ENCODE data around the gene MINDY2.
"Not testable (repeated sequence)": the region's sequence is repeated elsewhere in the genome, so short reads cannot be mapped to it uniquely, and the experiment has no call there.

MINDY2 gene

DNA sequence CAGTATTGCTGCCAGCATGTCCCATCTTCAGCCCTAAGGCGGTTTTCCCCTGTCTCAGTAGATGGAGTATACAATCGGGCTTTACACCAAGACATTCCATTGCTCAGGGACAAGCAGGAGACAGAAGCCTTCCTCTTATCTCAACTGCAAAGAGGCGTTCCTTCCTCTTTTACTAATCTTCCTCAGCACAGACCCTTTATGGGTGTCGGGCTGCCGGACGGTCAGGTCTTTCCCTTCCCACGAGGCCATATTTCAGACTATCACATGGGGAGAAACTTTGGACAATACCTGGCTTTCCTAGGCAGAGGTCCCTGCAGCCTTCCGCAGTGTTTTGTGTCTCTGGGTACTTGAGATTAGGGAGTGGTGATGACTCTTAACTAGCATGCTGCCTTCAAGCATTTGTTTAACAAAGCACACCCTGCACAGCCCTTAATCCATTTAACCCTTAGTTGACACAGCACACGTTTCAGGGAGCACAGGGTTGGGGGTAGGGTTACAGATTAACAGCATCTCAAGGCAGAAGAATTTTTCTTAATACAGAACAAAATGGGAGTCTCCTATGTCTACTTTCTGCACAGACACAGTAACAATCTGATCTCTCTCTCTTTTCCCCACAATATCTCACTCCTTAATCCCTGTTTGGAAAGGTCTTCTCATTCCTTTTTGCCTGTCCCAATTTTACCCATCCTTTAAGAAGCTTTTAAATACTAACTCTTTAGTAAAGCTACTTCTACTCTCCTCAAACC lies 62.8 kb downstream of the MINDY2 start:
- not testable (repeated sequence) for DNase-seq (ENCODE audit: low read depth)

DNA sequence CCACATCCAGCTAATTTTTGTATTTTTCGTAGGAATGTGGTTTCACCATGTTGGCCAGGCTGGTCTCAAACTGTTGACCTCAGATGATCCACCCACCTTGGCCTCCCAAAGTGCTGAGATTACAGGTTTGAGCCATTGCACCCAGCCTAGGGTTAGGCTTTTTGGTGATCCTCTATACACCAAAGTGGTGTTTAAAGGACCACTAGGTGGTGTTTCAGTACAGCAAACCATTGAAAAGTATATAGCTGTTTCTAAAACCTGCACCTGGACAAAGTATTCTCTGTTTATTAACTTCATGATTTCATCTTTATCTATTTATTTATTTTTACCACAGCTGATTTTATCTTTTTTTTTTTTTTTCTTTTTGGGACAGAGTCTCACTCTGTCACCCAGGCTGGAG lies 68.4 kb downstream of the MINDY2 start:
- DNase-seq (ENCODE audit: low read depth): no peak

DNA sequence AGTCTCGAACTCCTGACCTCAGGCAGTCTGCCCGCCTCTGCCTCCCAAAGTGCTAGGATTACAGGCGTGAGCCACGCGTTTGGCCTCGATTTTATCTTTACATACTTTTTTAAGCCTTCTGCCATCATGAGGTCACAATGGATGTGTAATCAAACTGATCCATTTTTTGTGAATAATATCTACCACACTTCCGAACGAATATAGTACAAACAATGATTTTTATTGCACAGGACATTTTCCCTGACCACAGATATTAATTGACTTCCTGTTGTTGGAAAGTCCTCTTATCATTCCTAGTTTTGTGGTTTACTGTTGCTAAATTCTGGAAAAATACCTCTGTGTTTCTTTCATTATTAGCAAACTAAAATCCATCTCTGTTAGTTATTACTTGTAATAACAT lies 68.9 kb downstream of the MINDY2 start:
- DNase-seq (ENCODE audit: low read depth): no peak

DNA sequence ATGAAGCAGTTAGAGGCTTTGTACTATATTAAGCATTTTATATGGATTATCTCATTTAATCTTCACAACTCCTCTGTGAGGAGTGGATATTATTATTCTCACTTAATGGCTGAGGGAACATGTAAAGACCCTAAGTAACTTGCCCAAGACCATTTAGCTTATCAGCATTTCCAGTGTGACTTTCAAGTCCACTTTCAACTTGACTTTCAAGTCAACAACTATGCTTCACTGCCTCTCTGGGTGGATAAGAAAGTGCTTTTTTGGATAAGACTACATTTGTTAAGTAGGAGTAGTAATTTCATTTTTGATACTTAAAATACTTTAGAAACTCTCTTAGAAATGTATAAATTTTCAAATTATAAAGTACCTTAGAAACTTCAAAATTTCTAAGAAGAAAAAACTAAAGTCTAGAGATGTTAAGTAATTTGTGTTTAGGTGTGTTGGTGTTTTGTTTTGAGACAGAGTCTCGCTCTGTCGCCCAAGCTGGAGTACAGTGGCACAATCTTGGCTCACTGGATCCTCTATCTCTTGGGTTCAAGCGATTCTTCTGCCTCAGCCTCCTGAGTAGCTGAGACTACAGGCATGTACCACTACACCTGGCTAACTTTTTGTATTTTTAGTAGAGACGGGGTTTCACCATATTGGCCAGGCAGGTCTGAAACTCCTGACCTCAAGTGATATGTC lies 71.8 kb downstream of the MINDY2 start:
- DNase-seq (ENCODE audit: low read depth): no peak

DNA sequence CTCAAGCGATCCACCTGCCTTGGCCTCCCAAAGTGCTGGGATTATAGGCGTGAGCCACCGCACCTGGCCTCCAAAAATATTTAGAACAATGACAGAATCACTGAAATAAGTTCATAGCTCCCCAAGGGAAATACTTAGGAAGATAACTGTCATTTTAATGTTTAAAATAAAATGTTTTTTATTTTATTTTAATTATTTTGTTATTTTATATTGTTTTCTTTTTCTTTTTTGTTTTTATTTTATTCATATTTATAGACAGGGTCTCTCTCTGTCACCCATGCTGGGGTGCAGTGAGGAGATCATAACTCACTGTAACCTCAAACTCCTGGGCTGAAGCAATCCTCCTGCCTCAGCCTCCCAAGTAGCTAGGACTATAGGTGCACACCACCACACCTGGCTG lies 80.1 kb downstream of the MINDY2 start:
- not testable (repeated sequence) for DNase-seq (ENCODE audit: low read depth)

DNA sequence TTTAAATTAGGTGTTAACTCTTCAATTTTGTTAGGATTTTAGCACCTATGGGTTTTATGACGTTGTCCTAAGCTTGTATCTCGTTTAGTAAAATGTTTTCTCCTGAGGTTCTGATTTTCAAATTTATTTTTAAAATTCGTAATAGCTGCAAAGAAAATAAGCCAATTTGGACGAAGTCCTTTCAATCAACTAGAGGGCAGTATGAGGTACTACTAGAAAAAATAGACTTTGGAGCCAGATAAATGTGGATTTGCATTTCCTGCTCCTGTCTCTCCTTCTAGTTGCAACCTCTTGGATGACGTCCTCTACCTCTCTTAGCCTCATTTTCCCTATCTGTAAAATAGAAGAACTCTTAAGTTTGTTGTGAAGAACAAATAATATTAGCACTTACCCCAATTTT lies 81.2 kb downstream of the MINDY2 start:
- no peak for DNase-seq (ENCODE audit: low read depth)

DNA sequence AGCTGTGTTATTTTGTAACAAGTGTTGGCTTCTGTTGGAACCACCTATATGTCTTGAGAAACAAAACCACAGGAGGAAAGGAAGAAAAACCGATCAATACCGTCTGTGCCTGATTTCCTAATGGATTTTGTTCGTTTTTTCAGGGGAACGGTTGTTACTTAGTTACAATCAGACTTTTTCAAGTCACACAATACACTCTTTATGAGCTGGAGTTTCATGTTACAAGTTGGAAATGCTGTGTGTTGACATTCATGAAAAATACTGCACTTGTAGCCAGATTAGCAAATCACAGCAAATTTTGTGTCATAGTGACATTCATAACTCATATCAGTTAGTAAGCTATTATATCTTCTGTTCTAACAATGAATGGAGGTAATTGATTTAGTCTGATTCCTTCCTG lies 83.5 kb downstream of the MINDY2 start:
- DNase-seq (ENCODE audit: low read depth): no peak

DNA sequence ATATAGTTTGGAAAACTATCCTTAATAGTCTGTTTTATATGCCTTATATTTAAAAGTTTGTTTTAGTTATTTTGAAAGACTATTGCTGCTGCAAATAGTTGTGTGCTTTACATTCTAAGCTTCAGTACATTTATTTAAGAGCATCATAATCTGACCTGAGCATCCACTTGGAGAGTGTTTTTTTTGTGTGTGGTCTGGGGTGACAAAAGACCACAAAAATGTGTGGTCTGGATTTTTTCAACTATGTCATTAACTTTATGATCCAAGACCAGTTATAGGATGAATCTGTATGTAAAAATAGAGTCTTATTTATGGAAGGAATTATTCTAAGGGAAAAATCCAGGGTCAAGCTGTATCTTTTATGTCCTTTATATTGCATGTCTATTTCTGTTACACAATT lies 85.0 kb downstream of the MINDY2 start:
- no peak for DNase-seq (ENCODE audit: low read depth)

DNA sequence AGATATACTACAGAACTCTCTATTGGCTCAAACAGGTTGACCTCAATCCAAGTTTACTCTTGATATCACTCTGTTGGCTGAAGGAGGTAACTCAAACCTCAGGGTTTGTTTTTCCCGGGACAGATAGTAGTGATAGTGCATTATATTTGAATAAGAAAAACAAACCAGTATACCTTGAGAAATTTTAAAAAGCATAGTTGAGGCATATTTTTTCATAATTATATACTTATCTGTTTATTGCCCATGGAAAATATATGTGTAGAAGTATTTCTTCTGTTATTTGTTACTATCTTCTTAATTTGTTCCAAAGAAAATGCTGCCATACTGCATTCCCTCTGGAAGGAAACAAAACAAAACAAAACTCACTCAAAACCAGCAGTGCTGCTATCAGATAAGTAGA lies 85.5 kb downstream of the MINDY2 start:
- DNase-seq (ENCODE audit: low read depth): not testable (repeated sequence)

DNA sequence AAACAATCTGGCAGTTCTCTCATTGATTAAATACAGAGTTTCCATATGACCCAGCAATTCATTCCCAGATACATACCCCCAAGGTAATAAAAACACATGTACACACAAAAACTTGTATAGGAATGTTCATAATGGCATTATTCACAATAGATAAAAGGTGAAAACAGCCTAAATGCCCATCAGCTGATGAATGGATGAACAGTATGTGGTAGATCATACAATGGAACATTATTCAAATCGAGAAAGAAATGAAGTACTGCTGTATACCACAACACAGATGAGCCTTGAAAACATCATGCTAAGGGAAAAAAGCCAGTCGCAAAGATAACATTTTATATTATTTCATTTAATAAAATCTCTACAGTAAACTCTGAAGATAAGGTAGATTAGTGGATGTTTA lies 91.2 kb downstream of the MINDY2 start:
- no peak for DNase-seq (ENCODE audit: low read depth)

DNA sequence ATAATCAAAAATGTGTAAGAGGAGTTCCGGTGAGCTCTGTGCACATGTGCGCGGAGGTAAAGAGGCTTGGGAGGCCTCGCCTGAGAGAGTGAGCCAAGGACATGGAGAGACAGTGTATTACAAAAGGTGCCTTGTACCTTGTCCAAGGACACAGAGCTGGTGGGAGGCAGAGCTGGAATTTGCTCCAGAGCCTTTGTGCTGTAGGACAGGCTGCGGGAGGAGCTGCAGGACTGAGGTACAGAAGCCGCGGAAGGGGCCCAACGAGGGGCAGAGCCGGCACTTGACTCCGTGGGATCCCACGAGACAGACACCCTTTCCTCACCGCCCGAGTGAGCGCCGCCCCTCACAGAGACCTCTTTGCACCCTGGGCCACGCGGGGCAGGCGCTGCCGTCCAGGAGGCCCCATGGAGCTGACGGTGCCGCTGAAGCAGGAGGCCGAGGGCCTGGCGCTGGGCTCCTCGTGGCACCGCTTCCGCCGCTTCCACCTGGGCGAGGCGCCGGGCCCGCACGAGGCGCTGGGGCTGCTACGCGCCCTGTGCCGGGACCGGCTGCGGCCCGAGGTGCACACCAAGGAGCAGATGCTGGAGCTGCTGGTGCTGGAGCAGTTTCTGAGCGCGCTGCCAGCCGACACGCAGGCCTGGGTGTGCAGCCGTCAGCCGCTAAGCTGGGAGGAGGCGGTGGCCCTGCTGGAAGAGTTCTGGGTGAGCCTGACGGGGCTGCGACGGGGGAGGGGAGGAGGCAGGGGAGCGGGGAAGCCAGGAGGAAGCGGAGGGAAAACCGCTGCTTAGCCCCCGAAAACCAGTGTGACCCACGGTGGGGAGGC lies 93.7 kb downstream of the MINDY2 start:
- no peak for DNase-seq (ENCODE audit: low read depth)

DNA sequence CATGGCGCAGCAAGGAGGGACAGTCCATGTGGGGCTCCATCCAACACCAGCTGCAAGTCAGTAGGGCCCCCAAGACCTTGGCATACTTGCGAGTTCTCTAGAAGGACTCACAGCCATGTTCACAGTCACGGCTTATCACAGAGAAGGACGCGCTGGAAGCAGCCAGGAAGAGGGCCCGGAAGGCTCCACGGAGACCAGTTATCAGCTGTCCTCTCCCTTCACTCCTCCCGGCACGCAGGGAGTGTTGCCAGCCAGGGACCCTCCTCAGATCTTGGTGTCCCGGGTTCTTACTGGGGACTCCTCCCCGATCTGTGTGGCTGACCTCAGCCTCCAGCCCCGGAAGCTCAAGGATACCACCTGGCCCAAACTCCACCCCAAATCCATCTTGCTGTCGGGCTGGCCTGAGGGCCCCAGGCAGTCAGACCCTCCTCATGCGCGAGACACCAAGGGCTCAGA lies 94.4 kb downstream of the MINDY2 start:
- DNase-seq (ENCODE audit: low read depth): no peak

DNA sequence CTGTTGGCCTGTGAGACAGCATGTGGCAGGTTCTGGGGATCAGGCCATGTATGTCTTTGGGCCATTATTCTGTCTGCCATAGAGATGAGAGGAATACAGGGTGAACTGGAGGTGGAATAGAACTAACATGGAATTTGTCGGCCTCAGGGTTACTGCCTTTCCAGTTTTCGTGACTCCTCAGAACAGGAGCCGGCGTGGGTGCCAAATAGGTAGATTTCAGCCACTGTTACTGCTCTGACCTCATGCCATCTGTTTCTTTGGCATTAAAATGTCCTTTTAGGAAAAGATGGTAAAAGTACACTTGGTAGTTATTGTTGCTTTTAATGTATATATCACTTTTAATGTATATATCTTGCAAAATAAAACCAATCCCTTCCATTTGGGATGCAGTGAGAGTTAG lies 96.8 kb downstream of the MINDY2 start:
- no peak for DNase-seq (ENCODE audit: low read depth)

DNA sequence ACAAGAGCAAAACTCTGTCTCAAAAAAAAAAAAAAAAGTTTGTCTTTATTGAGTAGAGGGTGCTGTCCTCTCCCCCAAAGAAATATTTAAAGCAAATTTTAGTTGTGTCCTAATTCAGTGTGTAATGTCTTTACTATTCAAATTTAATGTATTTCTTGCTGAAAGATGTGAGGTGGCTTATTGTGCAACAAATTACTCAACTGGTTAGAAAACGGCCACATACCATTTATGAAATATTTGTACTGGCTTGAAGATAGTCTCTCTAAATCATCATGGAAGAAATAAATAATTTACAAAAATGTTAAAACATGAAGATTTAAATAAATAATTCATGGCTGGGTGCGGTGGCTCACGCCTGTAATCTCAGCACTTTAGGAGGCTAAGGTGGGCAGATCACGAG lies 99.3 kb downstream of the MINDY2 start:
- no peak for DNase-seq (ENCODE audit: low read depth)

DNA sequence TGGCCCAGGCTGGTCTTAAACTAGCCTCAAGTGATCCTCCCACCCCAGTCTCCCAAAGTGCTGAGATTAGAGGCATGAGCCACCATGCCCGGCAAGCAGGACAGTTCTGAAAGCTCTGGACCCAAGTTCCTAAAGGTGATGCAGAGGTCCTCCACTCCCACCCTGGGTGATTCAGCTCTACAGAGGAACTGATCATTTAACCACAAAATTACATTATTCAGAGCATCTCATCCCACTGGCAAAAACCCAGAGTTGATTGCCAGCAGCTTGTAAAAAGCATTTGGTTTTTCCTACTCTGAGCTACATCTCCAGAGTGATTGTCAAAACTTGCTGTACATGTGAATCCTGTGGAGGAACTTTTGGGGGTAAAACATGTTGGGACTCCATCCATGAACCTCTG lies 102.2 kb downstream of the MINDY2 start:
- DNase-seq (ENCODE audit: low read depth): no peak

DNA sequence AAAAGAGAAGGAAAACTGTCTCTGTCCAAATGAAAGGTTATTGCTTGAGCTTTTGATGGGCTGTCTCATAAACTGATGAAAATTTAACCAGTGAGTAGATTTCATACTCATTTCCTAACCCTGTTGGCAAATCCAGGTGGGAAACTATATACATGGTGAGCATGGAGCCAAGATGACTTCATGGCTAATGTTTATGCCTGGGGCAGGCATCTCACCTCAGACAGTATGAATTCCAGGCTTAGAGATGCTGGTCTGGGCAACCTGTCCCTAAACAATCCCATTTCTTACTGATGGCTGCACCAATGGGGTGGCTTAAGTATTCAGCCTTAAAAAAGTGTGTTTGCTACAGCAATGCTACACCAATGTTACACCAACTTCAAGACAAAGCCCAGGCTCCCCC lies 104.2 kb downstream of the MINDY2 start:
- no peak for DNase-seq (ENCODE audit: low read depth)

DNA sequence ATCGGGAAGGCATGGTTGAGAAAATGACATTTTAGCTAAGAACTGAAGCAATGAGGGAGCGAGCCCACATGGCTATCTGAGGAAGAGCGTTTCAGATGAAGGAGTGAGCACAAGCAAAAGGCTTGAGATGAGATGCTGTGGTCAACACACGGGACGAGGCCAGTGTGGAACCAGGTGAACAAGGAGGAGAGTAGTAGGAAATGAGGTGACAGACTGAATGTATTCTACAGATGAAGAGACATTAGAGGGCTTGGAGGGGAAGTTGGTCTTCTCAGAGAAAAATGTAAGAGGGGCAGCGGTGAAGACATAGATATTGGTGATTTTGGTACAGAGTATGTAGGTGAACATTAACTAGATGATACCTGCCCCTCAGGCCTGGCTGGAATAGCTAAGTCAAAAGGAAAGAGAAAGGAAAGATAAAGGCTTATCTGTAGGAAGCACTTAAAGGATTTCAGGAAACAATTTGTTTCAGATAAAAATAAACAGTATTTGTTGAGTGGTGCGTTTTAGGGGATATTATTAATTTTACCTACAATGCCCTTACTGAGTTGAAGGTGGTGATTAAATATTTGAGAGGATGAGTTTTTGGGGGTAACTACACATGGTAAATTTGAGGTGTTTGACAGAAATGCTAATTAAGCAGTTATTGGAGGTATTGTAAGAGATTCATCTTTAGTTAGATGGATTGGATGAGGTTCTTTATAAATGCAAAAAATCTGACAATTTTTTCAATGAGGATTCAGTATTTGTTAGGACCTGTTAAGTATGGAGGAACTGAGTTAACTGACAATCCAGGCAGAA lies 105.4 kb downstream of the MINDY2 start:
- DNase-seq (ENCODE audit: low read depth): no peak

DNA sequence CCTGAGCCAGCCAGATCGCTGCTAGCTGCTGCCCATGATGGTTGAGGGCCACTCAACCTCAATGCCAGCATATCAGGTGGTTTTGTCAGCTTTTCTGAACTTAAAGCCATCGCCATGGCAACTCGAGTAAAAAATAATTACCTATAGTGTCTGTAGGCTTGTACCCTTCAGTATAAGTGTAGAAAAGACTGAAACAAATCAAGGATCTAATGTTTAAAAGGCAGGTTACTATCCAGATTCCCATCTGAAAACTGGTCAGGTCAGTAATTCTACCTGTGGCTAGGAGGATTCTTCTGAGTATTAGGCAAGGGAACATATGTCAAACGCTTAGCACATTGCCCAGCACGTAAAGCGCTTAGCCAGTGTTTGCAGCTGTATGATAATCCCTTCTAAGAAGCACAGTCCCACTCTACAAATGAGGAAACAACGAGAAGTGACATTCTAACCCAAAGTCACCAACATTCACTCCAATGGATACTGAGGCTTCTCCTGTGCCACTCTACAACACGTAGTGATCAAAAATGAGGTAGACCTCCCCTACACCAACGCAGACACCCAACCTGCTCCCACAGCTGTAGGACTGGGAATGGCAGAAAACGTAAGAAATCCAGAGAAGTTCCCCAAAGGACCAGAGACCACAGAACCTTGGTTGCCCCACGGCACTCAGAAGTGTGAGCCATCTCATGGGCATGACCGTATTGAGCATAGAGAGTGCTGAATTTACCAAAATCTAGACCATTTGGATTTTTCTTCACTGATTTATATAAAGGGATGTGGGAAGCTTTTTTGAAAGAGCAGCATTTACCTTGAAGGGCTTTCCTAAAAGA lies 107.1 kb downstream of the MINDY2 start:
- no peak for DNase-seq (ENCODE audit: low read depth)

DNA sequence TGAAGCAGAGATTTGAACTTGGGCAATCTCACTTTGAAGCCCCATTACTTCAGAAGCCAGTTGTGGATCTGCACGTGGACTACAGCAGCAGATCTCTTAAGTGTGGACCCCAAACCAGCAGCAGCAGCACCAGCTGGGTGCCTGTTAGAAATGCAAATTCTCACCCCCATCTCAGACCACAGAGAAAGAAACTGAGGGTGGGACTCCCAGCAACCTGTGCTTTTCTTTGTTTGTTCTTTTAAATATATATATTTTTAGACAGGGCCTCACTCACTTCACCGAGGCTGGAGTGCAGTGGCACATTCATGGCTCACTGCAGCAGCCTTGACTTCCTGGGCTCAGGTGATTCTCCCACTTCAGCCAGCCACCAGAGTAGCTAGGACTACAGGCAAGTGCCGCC lies 109.2 kb downstream of the MINDY2 start:
- no peak for DNase-seq (ENCODE audit: low read depth)

DNA sequence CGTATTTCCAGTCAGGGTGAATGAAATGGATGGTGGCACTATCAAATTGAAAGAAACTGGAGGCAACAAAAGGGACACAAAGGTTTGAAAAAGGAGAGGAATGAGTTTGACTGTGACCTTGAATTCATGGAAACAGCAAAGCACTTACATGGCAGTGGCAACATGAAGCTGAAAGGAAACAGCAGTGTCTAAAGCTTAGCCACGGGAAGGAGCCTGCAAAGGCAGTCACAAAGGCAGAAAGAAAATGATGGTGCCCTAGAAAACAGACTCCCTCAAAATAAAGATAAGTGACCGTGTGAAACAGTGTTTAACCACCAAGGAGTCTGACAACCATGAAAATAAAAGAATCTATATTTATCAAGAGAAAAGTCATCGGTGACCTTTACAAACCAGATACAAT lies 111.1 kb downstream of the MINDY2 start:
- DNase-seq (ENCODE audit: low read depth): no peak

DNA sequence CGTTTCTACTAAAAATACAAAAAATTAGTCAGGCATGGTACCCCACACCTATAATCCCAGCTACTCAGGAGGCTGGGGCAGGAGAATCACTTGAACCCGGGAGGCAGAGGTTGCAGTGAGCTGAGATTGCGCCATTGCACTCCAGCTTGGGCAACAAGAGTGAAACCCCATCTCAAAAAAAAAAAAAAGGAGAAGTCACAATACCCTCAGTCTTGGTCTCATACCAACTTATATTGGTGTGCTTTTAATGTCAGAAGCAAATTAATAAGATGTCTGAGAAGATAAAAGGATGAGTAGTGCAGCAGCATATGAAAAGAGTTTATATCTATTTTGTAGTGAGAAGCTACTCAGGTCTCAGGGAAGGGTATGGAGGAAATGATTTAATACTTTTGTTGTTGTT lies 112.8 kb downstream of the MINDY2 start:
- not testable (repeated sequence) for DNase-seq (ENCODE audit: low read depth)
